HS-5 (cell line): ENCODE data around the gene KRTAP10-5.

ENCODE experiments used
- DNase-seq: peaks from one replicate; pipeline ENCODE4 v3.0.0-alpha.2; 2012; ENCODE audit warnings: low read depth

KRTAP10-5 gene

DNA sequence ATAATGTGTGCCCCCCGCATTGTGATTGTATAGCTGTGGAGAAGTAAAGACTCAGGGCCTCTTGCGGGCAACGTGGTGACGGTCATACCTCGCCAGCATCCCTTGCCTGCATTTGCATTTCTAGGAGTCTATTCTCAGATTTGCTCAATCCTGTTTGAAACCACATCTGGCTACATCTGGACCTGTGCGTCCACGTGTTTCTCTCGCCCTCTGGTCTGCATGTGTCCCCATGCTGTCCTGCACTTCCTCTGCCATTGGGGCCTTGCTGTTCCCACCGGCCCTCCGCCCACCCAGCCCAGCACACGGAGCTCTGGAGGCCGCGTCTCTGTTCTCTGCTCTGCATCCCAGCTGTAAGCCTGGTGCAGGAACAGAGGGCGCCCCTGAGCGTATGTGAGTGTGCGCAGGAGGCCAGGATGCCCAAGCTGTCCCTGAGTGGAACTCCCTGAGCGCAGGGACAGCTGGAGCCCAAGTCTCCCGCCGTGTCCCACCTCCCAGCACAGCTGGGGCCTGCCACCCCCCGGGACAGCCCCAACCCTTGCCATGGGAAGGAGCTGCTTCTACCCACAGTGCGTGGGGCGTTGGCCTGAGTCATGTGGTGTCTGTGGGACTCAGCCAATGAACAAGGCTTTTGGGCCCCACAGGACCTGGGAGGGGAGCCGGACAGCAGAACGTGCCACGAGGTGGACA is 30.7 kb downstream of the KRTAP10-5 start:
- DNase-seq = no peak

DNA sequence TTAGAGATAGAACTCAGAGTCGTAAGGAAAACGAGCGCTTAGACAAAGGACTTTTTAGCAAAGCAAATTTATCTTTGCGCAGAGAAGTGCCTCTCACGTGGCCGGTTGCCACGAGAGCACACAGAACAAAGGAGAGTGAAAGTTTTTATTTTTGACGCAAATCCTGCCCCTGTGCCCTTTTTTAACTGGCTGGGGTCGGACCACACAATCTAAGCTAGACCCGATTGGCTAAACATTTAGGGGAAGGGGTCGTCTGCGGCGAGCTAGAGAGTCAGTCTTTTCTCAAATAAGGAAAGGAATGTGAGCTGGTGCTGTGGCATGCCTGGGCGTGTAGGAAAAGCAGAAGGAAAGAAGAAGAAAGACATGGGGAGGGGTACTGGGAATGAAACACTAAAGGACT is 31.5 kb downstream of the KRTAP10-5 start:
- DNase-seq = no peak

GRCh38 chr21:44548381-44548780 is 32.0 kb downstream of the KRTAP10-5 start:
- no peak for DNase-seq

- no peak for DNase-seq
Observed at GRCh38 chr21:44547656-44548331, 32.6 kb downstream of the KRTAP10-5 start.

- no peak for DNase-seq
Observed at GRCh38 chr21:44544566-44544965, 35.8 kb downstream of the KRTAP10-5 start.

- no peak for DNase-seq
Observed at GRCh38 chr21:44542716-44543115, 37.7 kb downstream of the KRTAP10-5 start.

DNA sequence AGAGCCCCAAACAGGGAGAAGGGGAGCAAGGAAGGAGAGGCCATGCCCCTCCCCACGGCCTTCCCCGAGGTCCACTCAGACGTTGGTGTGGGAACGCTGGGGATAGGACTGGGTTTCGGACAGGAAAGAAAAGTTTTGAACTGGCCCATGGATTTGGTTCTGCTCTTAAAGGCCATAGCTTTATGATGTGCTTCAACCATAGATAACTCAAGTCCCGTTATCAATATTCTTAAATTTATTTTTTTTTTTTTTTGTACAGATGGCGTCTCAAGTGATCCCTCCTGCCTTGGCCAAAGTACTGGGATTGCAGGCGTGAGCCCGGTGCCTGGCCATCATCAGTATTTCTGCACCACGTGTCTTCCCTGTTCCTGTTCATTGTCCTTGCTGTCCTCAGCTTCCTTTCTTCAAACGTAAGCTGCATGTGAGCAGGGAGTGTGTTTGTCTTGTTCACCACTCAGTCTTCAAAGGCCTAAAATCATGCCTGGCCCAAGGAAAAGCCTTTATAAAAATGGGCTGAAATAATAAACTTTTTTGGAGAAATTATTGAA is 39.6 kb downstream of the KRTAP10-5 start:
- no peak for DNase-seq

DNA sequence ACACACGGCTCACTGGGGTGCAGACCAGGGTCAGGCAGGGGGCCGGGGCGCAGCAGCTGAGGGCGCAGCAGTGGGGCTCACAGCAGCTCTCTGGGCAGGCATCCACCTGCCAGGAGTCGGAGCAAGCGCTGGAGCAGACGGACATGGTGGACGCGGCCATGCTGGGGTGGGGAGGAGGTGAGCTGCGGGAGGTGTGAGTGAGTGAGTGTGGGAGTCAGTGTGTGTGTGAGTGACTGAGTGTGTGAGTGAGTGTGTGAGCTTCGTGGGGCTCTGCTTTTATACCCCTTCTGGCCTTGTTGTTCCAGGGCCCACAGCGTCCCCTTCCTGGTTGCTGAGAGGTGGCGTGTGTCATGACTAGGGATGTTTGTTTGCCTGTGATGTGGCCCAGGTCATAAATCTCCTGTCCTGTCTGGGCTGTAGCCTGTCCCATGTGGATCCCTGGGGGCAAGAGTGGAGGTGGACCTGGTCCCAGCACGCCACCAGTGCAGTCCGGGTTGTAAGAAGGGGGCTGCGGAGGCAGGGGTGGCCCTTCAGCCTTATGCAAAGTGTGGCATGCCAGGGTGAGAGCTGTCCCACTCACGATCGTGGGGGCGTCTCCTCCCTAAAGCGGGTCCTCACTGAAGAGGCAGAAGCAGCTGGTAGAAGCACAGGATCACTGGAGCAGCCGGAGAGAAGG is 40.3 kb downstream of the KRTAP10-5 start, which contains the start of gene KRTAP10-1:
Gene KRTAP10-1, minus strand, starts transcription at position 205 of the 676 bp plus-strand sequence. Its CDS starts 45 bp downstream, at position 160.
- DNase-seq = no peak

DNA sequence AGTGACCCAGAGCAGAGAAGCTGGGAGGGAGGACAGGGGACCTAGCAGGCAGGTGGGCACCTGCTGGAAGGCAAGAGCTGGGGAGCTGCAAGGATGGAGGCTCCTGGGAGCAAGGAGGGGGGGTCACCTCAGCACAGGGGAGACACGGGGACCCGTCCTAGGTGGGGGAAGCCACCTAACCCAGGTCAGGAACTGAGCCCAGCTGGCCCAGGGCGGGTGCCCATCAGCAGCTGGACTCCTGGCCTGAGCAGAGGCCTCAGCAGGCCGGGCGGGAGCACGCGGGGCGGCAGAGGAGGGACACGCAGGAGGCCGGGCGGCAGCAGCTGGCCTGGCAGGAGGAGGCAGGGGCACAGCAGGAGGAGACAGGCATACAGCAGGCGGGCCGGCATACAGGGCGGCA is 41.4 kb downstream of the KRTAP10-5 start:
- no peak for DNase-seq

DNA sequence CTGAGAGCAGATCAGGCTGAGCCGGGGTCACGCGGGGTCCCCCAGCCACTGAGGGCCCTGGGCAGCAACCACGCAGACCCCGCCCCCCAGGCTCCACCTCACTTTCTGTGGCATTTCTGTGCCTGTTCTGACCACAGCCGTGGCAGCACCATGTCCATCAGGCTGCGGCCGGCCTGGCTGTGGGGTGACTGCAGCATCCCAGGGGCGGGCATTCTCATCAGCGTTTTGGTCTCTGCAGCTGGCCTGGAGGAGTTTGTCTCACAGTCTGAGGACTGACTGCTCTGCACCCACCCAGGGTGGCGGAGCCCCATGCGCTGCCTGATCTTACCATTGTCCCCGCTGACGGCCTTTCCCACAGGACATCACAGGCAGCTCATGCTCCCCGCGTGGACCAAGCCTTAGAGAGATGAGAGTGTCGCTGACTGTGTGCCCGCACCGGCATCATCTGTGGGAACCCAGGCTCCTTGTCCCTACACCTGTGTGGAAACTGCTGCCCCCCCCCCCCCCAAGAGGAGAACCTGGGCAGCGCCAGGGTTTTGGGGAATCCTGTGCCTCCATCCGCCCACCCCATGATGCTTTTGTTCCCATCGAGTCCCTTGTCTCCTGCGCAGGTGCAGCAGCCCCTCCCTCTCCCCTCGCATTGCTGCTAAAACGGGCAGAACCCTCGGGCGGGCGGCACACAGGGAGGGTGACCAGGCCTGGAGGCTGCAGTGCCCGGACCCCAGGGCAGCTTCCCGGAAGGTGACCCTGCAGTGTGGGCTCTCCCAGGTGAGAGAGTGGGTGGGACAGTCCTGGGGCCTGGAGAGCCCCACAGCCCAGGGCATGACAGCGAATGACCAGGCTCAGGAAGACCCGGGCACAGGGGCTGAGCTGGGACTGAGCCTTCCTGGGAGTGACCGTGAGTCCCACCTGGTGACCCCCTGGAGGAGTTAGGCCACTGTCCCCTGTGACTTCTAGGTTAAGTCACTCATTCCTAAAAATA is 42.2 kb downstream of the KRTAP10-5 start:
- no peak for DNase-seq

DNA sequence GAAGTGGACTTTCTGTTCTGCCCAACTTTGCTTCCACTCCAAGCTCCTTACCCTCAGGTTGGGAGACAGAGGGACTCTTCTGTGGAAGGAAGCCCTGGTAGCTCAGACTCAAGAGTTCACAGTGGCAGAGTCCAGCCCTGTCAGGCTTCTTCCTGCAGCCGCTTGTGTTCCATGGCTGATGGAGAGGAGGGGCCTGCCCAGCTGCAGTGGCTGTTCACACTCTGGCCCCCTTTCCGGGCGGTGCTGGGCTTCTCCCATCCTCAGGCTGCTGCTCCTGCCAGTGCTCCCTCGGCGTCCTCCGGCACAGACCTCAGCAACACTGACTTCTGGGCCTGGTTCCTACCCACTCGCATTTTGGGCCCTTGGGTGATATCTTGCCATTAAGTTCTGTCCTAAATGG is 44.4 kb downstream of the KRTAP10-5 start:
- DNase-seq = no peak

- no peak for DNase-seq
Observed at GRCh38 chr21:44534688-44535087, 45.7 kb downstream of the KRTAP10-5 start.

DNA sequence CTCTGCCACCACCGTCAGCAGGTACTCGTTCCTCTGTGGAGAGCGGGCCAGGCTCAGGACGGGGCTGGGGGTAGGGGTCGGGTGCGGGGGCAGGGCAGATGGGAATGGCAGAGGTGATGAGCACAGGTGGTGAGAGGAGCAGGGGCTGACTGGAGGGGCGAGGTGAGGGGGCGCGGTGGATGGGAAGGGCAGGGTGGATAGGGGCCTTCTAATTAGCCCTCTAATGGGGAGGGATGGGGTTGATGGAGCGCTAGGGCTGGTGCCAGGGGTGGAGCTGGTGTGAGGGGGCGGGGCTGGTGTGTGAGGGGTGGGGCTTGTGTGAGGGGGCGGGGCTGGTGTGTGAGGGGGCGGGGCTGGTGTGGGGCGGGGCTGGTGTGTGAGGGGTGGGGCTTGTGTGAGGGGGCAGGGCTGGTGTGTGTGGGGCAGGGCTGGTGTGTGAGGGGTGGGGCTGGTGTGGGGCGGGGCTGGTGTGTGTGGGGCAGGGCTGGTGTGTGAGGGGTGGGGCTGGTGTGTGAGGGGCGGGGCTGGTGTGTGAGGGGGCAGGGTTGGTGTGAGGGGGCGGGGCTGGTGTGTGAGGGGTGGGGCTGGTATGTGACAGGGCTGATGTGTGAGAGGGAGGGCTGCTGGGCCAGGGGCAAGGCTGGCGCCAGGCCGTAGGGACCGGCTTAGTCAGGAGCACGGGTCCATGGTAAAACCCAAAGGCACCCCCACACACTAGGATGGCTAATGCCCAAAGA is 46.3 kb downstream of the KRTAP10-5 start:
- DNase-seq = no peak

GRCh38 chr21:44533121-44533890 is 47.1 kb downstream of the KRTAP10-5 start:
- no peak for DNase-seq

GRCh38 chr21:44532712-44533111 is 47.7 kb downstream of the KRTAP10-5 start:
- DNase-seq = no peak

DNA sequence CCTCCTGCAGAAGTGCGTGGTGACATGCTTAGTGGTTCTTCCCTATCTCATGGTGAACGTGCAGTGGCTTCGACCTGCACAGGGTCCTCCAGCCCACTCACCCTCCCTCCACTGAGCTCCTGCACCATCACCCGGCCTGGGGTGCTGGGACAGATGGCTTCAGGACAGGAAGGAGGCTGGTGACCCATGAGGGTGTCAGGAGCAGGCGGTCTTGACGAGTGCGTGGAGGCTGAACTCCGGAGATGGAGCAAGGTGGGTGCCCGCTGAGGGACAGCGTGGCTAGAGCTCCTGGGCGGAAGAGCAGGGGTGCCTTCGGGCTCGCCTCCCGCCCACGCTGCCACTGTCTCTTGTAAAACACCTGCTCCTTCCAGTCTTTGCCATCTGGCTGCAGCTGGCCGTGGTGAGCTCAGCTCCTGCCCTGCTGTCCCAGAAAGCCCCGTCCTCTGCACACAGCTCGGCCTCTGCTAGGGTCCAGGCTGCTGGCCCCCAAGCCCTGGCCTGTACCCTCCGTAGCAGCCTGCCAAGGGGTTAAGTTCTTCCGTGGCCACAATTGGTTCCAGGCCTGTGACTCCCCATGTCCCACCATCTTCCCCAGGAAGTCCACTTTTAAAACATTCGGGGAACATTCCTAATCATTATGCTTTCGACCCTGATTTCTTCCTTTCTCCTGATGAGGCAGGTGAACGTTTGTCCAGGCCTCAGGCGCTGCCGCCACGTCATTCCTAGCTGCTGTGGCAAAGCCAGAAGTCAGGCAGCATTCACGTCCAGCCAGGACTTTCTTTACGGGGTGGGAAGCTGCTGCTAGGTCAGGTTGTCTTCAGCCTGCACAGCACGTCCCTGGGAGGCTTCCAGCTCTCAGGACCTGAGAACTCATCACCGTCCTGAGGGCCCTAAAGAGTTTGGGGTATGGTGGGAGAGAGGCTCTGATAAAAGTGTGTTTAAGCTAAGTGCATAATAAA is 48.5 kb downstream of the KRTAP10-5 start:
- no peak for DNase-seq

DNA sequence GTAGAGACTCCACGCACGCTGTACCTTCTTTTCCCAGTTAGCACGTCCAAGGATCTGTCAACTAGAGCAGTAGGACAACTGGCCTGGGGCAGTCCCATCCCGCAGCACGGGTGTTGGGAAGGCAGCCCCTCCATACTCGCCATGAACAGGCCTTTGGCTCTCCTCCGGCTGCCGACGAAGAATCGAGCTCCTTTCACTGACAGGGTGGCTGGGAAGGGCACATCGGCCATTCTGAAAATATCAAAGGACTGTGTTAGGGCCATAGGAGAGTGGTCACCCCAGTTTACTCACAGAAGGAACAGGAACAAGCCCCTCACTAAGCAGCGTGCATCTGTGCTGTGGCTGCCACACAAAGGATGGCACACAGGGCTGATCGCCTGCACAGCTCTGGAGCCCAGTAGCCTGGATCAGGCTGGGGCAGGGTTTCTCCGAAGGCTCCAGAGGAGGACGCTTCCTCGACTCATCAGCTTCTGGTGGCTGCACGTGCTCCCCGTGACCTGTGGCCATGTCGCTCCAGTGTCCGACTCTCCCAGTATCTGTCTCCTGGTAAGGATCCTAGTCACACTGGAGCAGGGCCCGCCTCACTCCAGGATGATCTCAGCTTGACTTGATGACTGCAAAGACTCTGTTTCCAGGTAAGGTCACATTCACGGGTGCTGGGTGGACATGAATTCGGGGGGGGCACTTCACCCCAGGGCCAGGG is 49.4 kb downstream of the KRTAP10-5 start:
- DNase-seq = no peak

DNA sequence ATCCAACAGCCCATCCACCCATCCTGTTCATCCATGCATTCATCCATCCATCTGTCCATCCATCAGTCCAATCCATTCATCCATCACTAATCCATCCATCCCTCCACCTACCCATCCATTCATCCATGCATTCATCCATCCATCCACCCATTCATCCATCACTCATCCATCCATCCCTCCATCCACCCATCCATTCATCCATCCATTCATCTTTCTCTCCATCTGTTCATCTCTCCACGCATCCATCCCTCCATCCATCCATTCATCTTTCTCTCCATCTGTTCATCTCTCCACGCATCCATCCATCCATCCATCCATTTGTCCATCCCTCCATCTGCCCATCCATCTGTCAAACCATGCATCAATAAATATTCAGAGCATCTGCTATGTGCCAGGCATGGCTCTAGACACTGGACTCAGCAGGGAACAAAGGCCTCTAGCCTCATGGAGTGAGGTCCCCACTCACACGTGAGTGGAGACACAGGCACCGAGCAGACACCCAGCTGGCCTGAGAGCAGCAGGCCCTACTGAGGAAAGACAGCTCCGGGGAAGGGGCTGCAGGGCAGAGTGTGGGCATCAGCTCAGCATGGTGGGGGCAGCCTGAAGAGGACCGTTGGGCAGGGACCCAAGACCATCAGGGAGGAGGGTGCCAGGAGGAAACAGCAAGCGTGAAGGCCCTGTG is 50.0 kb downstream of the KRTAP10-5 start:
- no peak for DNase-seq
